A673 (cell line): ENCODE data around the gene FUZ. TPM values are rescaled to one million over a fixed set of nuclear protein-coding genes. Genes with fewer than 3 reads are reported as not detected.

Experiments
- Bru-seq: library from RNA; stranded (reverse); fragments of 400-500 nt; gene quantifications from one replicate; lab custom pipeline; 2021; lab: Mats Ljungman, UMichigan
- BruChase-seq, 2 experiments: library from RNA; stranded (reverse); fragments of 400-500 nt; gene quantifications; one replicate each; lab custom pipeline; 2021; lab: Mats Ljungman, UMichigan
- BruUV-seq: library from RNA; stranded (reverse); fragments of 400-500 nt; replicated peaks from 2 replicates; lab custom pipeline; 2021; lab: Mats Ljungman, UMichigan
- CTCF ChIA-PET: fragments of 300-600 bp; sonication (Branson Sonifier 250); formaldehyde crosslinking; loops from one replicate; lab custom pipeline; 2022; ENCODE audit warnings: antibody characterized with exemption; lab: Charles Lee
- POLR2A ChIA-PET: fragments of 300-600 bp; sonication (Branson Sonifier 250); formaldehyde crosslinking; loops from one replicate; lab custom pipeline; 2022; ENCODE audit warnings: antibody characterized with exemption; ENCODE audit not compliant: low non-redundant PET; lab: Charles Lee
- DNase-seq: peaks from one replicate; pipeline ENCODE4 v3.0.0-alpha.2; 2015; ENCODE audit warnings: low spot score
- H3K27ac ChIP-seq: fragments of 200-600 bp; sonication (generic); 2 replicates; pipeline ENCODE4 v1.5.1; 2016; ENCODE audit warnings: mixed run types, low read depth, mild to moderate bottlenecking, mixed read lengths, antibody characterized with exemption, low read length; ENCODE audit not compliant: poor library complexity, severe bottlenecking
- H3K27me3 ChIP-seq: fragments of 200-600 bp; sonication (generic); replicated peaks from 2 replicates; pipeline ENCODE4 v1.6.1; 2017; ENCODE audit warnings: mixed run types, low read depth, mild to moderate bottlenecking, mixed read lengths, antibody characterized with exemption, low read length; ENCODE audit not compliant: insufficient read depth, poor library complexity
- H3K36me3 ChIP-seq: fragments of 200-600 bp; sonication (generic); 2 replicates; pipeline ENCODE4 v1.6.1; 2016; ENCODE audit warnings: mixed run types, mild to moderate bottlenecking, mixed read lengths, antibody characterized with exemption, low read length; ENCODE audit not compliant: insufficient read depth, poor library complexity, severe bottlenecking
- H3K4me1 ChIP-seq: fragments of 200-600 bp; sonication (generic); 2 replicates; pipeline ENCODE4 v1.6.1; 2017; ENCODE audit warnings: mixed run types, mild to moderate bottlenecking, mixed read lengths, antibody characterized with exemption, low read length; ENCODE audit not compliant: insufficient read depth, poor library complexity, severe bottlenecking
- H3K4me3 ChIP-seq: fragments of 200-600 bp; sonication (generic); 2 replicates; pipeline ENCODE4 v1.5.1; 2016; ENCODE audit warnings: low read depth, mixed run types, mild to moderate bottlenecking, mixed read lengths, low read length; ENCODE audit not compliant: poor library complexity, severe bottlenecking
- H3K9me3 ChIP-seq: fragments of 200-600 bp; sonication (generic); 2 replicates; pipeline ENCODE4 v1.6.1; 2016; ENCODE audit warnings: mixed run types, low read depth, mild to moderate bottlenecking, mixed read lengths, antibody characterized with exemption, low read length; ENCODE audit not compliant: poor library complexity, severe bottlenecking
- CTCF ChIP-seq: fragments of 300-800, 200-600 bp; sonication (generic); conservative IDR thresholded peaks from 2 replicates; pipeline ENCODE4 v1.5.1; 2017; ENCODE audit warnings: low read depth, mild to moderate bottlenecking, antibody characterized with exemption, low read length, moderate library complexity, mixed read lengths
- EZH2 ChIP-seq: fragments of 200-600 bp; sonication (generic); IDR thresholded peaks from 2 replicates; pipeline ENCODE4 v1.6.1; 2017; ENCODE audit warnings: borderline replicate concordance, low read depth, mild to moderate bottlenecking, mixed read lengths, antibody characterized with exemption, low read length; ENCODE audit not compliant: poor library complexity, severe bottlenecking
- intact Hi-C: fragments of 100-400 bp; cut with micrococcal nuclease; formaldehyde crosslinking; loops from one replicate; pipeline ENCODE4 v1.10.0; 2022; ENCODE audit not compliant: unreplicated experiment
- long read RNA-seq: library from polyadenylated mRNA; stranded (forward); transcript quantifications from one replicate; pipeline ENCODE4 v2.0.0, GENCODE V29; 2022
- total RNA-seq: library from RNA; stranded (reverse); gene quantifications from 2 replicates; pipeline ENCODE4 v1.2.3, GENCODE V29; 2021

FUZ gene
- 53.0 and 64.3 TPM in 2 replicates for total RNA-seq
- percentile 62 among the genes with signal in this experiment for Bru-seq, nascent RNA
- percentile 62 among the genes with signal in this experiment for BruChase-seq, experiment 1, labeled RNA remaining after a 2-hour chase
- percentile 72 among the genes with signal in this experiment for BruChase-seq, experiment 2, labeled RNA remaining after a 6-hour chase
- long read RNA-seq, transcript FUZ-201 (11 exons, 1,675 nt) = major isoform, 7 of 21 reads
- long read RNA-seq, partial matches to known transcripts = 3 of 21 reads
- long read RNA-seq, other reads (novel, unspliced or antisense) = 9 of 21 reads

GRCh38 chr19:49812997-49813861 is at the start of gene FUZ:
TSS of gene FUZ (minus strand) at chr19:49813292. CDS start at chr19:49813106, 186 bp downstream.
- Histone ChIP-seq H3K4me1 (peaks cover 26% of the 10 kb centered on the region), H3K27ac (peak within 1 kb of the TSS; percentile 89), H3K27me3 (no peaks in the 10 kb centered on the region), H3K9me3 (no peaks in the 10 kb centered on the region), H3K4me3 (peak within 1 kb of the TSS; percentile 63), H3K36me3 (no peaks in the 10 kb centered on the region)
- POLR2A ChIA-PET = interaction anchor here (0.7 kb wide), 1 partner anchor 248 kb away, joined by 3 read pairs; no protein-coding TSS in a partner anchor
- CTCF ChIA-PET = interaction anchor here (0.6 to 1.0 kb wide), 3 partner anchors 37 to 293 kb away, joined by 3 to 5 read pairs (median 3); no protein-coding TSS in a partner anchor
- TF ChIP-seq EZH2 (no peak), CTCF (peak; percentile 64)
- no TSS peak for BruUV-seq
- DNase-seq = peak; percentile 99
- intact Hi-C loops = loop anchor here (2.0 to 5.0 kb wide), 2 partner anchors 38 to 221 kb away; partner anchors contain the start of genes PRR12 and PTOV1

GRCh38 chr19:49862391-49863253 is 49.5 kb upstream of the FUZ start:
- POLR2A ChIA-PET = no interaction called here
- no peaks in the 10 kb centered on the region for H3K27me3 ChIP-seq
- CTCF ChIA-PET = no interaction called here
- no peak for TF ChIP-seq EZH2
- peak; percentile 56 for TF ChIP-seq CTCF
- intact Hi-C loops = no loop called here
- DNase-seq = peak; percentile 66
- H3K27ac ChIP-seq = peak overlapping the region; percentile 20
- peaks cover 23% of the 10 kb centered on the region for H3K4me1 ChIP-seq
- no TSS peak for BruUV-seq
- H3K9me3 ChIP-seq = no peaks in the 10 kb centered on the region
- peaks cover 69% of the 10 kb centered on the region for H3K36me3 ChIP-seq
- no peak overlapping the region for H3K4me3 ChIP-seq
